Activated naive CD4-positive, alpha-beta T cell treated with anti-CD3 and anti-CD28 coated beads, Interleukin-2, amount 50 U/mL, for 72 hours (primary cell): ENCODE results near the gene VOPP1. TPM values are rescaled to one million over a fixed set of nuclear protein-coding genes. Genes with fewer than 3 reads are reported as not detected.

Experiments
- ATAC-seq, 2 donors: fragments of 150-1000 bp; cut with Tn5 transposase; 2 replicates each; pipeline ENCODE4 v1.10.0; 2021; ENCODE audit warnings: mild to moderate bottlenecking in 2 of 2, moderate library complexity in 2 of 2
- DNase-seq, 2 donors: peaks; one replicate each; pipeline ENCODE4 v3.0.0; 2021 to 2022; ENCODE audit warnings: low spot score in 2 of 2
- H3K27ac Mint-ChIP-seq, 2 donors: one replicate each; pipeline ENCODE4 v1.8.0; 2022; ENCODE audit warnings: mild to moderate bottlenecking in 2 of 2, mixed read lengths in 2 of 2
- H3K36me3 Mint-ChIP-seq, 2 donors: one replicate each; pipeline ENCODE4 v1.8.0; 2022; ENCODE audit warnings: mixed read lengths in 2 of 2
- H3K9me3 Mint-ChIP-seq, 2 donors: one replicate each; pipeline ENCODE4 v1.8.0; 2022; ENCODE audit warnings: mixed read lengths in 2 of 2
- total RNA-seq, 2 donors: library from RNA; stranded (reverse); gene quantifications; one replicate each; pipeline ENCODE4 v1.2.3, GENCODE V29; 2022

Gene VOPP1
- total RNA-seq, 2 donors from 2014 or later, result 52.0 to 124 TPM

DNA sequence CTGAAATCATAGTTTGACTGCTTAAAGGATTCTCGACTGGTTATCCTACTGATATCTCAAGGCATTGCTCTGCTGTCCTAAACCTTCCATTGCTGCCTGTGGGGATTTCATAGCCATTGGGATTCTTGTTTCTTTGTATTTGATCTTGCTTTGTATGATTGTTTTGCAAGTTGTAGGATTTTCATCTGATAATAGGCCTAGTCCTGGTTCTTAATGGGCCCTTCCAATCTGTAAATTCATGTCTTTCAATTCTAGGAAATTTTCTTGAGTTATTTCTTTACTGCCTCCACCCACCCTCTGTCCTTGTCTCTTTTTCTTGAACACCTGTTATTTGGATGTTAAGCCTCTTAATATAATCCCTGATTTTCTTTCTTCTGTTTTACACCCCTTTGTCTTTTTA lies 134.9 kb downstream of the VOPP1 start:
- no peak for ATAC-seq
- no peak for DNase-seq
- H3K9me3 Mint-ChIP-seq, result no peaks in the 10 kb centered on the region
- H3K27ac Mint-ChIP-seq, result peak overlapping the region in 1 of 2 donors; percentile 18
- no peaks in the 10 kb centered on the region for H3K36me3 Mint-ChIP-seq

DNA sequence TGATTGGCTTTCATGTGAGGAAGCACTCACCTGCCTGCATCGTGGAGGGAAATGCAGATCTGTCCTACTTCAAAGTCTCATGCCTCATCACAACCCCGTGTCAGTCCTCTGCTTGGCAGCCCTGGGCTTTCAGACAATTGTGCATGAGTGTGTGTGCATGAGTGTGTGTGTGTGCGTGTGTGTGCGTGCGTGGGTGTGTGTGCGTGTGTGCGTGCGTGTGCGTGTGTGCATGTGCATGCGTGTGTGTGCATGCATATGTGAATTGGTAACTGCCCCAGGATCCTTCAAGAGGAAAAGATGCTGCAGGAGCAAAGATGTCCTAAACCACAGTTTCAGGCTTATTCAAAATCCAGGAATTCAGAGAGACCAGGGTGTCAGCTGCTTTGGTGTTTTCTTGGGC lies 135.8 kb downstream of the VOPP1 start:
- no peak for ATAC-seq
- Mint-ChIP-seq H3K9me3 (no peaks in the 10 kb centered on the region), H3K36me3 (no peaks in the 10 kb centered on the region), H3K27ac (no peak overlapping the region)
- no peak for DNase-seq

DNA sequence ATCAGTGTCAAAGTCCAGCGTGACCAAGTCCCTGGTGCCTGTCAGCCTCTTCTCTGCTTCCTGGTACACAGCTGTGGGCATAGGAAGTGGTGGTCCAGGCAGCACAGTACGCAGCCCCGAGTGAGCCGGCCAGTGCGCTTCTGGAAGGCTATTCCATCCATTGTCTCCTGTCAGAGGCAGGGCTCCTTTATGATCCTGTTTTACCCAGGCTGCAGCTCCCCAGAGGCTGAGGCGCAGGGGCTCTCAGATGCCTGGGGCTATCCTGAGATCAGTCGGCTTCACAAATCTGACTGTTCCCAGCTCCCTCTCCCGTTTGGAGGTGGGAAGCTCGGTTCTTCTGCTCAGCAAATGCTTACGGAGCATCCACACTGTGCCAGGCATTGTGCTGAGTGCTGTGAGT lies 136.8 kb downstream of the VOPP1 start:
- ATAC-seq (no peak), DNase-seq (no peak)
- H3K36me3 Mint-ChIP-seq, result no peaks in the 10 kb centered on the region
- no peaks in the 10 kb centered on the region for H3K9me3 Mint-ChIP-seq
- H3K27ac Mint-ChIP-seq, result no peak overlapping the region

DNA sequence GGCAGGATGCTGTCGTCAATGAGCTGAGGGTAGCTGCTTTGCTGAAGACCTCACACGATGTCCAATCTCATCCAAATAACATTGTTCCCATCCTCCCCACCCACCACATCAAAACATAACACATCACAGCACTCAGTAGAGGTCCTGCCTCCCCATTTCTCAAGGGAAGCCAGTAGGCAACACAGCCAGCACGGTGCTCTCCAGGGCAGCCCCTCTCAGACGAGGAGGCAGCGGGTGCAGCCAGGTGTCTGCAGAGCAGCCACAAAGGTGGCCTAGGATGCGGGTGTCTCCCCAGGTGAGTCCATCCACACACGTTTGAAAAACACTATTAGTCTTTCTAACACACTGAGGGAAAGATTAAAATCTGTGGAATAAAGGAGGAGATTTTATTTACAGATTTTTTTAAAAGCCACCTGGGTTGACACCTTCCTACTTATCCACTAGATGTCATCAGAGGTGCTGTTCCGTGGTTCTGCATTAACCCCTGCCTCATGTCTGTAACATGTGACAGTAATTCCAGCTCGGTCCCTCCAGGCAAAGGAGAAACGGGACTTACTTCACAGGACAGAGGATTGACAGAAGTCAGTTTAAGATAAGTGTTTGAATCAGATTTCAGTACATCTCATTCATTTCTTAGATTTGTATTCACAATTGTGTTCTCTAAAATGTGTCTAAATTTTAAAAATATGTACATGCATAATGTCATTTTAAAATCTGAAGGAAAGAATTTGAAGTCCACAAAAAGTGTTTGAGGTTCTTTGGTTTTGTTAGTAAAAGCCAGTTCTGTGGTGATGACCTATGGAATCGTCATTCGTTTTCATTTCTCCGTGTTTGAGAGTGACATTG lies 139.1 kb downstream of the VOPP1 start:
- Mint-ChIP-seq H3K27ac (peak overlapping the region in 1 of 2 donors; percentile 81), H3K36me3 (no peaks in the 10 kb centered on the region), H3K9me3 (no peaks in the 10 kb centered on the region)
- ATAC-seq (peak; percentile 62 to 68), DNase-seq (no peak)

DNA sequence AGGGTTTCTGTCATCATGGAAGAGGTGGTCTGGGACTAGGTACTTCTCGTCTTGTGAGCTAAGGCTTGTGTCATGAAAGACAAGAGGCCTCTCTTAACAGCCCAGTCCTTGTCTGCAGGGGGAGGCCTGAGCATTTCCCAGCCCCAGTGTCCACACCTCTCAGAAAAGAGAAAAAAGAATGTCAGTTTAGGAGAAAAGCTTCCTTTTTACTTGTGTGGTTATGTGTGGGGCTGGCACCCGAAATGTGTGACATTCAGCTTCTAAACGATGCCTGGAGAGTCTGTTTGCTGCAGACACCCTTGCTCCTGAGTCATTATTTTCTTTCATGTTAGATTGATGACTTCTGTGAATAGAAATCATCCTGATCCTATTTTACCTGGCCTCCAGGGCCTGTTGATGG lies 139.8 kb downstream of the VOPP1 start:
- Mint-ChIP-seq H3K27ac (no peak overlapping the region), H3K36me3 (peaks cover 0 to 2% of the 10 kb centered on the region in 2 donors), H3K9me3 (no peaks in the 10 kb centered on the region)
- peak in 1 of 2 donors; percentile 36 for ATAC-seq
- no peak for DNase-seq

DNA sequence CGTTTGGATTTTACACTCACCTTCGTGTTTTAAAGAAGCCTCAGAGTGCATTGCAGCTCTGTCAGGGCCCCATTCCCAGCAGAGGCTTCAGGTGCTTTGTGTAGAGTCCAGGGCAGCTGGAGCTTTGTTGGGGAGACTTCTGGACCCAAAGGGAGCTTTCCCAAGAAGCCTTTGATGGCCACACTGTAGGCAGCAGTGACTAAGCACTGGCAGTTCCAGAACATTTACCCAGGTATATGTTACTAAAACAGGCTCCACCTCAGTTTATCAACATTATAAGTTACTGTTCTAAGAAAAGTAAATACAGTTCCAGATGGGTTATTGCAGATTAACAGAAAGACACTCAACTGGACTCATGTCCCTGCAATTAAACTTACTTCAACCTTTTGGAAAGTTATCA lies 140.4 kb downstream of the VOPP1 start:
- Mint-ChIP-seq H3K36me3 (peaks cover 0 to 6% of the 10 kb centered on the region in 2 donors), H3K9me3 (no peaks in the 10 kb centered on the region), H3K27ac (no peak overlapping the region)
- ATAC-seq (no peak), DNase-seq (no peak)

DNA sequence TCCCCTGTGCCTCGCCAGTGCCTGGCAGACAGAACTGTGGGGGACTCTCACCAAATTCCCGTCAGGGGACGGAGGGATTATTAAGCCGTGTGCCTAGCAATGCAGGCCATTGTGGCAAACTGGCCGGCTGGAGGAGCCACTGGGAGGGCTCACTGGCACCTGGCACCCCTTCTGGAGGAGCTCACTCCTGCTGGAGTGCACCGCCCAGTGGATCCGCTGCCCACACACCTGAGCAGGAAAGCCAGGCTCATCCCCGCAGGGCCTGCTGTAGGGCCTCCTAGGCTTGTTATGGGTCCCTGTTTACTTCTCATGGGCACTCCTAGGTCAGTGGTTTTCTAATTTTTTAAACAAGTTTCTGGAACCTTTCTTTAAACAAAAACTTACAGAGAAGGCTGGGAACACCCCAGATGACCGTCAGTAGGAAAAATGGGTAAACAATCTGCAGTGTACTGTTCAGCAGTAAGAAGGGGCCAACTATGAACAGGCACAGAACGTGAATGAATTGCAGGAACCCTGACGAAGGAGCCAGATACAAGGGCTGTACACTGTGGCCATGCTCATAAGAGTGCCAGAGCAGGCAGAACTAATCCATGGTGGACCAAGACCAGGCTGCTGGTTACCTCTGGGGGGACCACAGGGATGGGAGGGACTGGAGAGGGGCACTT lies 142.3 kb downstream of the VOPP1 start:
- no peaks in the 10 kb centered on the region for H3K9me3 Mint-ChIP-seq
- DNase-seq (no peak), ATAC-seq (no peak)
- no peak overlapping the region for H3K27ac Mint-ChIP-seq
- peaks cover 9 to 18% of the 10 kb centered on the region in 2 donors for H3K36me3 Mint-ChIP-seq

DNA sequence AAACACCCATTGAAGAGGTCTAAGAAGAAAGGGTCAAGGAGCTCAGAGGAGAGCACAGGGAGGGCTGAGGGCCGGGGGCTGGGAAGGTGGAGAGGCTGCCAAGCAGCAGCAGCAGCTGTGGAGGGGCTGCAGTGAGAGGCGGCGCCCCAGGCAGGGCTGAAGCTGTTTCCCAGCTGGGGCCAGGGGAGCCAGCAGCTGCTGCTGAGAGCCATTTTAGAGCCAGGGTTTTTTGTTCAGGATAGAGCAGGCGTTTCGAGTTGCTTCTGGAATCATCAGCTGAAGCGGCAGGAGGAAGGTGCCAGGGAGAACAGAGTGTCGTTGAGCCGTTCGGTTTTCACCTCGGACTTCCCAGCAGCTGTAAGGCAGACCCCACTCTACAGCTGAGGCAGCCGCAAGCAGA lies 144.5 kb downstream of the VOPP1 start:
- peak overlapping the region; percentile 83 to 88 for H3K27ac Mint-ChIP-seq
- no peaks in the 10 kb centered on the region for H3K9me3 Mint-ChIP-seq
- no peak for DNase-seq
- peak in 1 of 2 donors; percentile 27 for ATAC-seq
- H3K36me3 Mint-ChIP-seq, result peaks cover 9 to 18% of the 10 kb centered on the region in 2 donors

DNA sequence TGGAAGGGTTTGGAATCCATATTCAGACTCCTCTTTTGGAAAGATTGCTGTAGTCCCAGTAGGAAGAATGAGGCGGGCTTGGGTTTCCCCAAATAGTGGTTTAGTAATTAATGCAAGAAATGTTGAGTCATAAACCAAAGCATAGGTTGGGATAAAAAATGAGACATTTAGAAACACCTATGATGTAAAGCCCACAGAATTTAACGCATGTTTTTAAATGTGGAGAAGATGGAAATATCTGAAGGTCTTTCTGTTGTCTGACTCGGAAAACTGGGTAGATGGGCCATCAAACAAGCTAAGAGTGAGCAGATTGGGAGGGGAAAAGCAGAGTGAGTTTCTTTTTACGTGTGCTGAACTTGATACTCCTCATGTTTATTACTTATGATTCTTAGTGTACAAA lies 145.0 kb downstream of the VOPP1 start:
- Mint-ChIP-seq H3K36me3 (peaks cover 9 to 18% of the 10 kb centered on the region in 2 donors), H3K9me3 (no peaks in the 10 kb centered on the region), H3K27ac (peak overlapping the region; percentile 83 to 88)
- no peak for DNase-seq
- peak; percentile 72 to 81 for ATAC-seq

DNA sequence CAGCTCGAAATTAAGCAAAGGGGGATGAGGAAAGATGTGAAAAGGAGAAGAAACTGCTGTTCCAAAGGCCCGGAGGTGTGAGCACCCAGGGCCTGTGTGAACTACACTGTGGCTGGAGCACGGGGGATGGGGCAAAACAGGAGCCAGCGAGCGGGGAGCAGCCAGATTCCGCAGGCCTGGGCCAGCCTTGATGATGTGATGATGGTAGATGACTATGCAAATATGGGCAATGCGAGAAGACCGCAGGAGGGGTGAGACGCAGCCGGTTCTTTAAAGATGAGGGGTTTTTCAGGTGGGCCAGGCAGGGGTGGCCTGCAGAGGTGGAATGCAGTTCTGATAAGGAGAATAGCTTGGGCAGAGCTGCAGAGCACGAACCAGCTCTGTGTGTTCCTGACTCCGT lies 145.6 kb downstream of the VOPP1 start:
- peak in 1 of 2 donors; percentile 14 for ATAC-seq
- no peaks in the 10 kb centered on the region for H3K9me3 Mint-ChIP-seq
- H3K27ac Mint-ChIP-seq, result peak overlapping the region; percentile 39 to 88

DNA sequence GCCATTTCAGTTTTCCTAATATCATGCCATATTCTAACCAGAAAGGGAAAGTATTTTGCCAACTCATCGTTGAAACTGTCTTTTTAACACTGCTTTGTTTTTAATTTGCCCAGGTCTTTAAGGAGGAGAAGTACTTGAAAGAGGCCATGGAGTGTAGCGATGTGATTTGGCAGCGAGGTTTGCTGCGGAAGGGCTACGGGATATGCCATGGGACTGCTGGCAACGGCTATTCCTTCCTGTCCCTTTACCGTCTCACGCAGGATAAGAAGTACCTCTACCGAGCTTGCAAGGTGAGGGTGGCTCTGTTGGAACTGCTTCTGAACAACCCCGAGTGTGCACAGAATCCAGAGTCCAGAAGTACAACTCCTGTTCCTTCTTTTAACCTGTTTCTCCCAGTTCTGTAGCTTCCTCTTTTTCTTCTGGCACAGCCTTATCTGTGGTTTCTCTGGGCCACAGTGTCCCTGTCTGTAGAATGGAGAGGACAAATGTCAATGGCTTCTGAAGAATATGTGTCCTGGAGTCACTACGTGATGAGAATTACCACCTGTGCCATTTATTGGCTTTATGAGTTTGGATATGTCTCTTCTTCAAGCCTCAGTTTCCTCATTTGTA lies 147.1 kb downstream of the VOPP1 start:
- H3K27ac Mint-ChIP-seq, result no peak overlapping the region
- DNase-seq (no peak), ATAC-seq (no peak)
- H3K9me3 Mint-ChIP-seq, result no peaks in the 10 kb centered on the region
- H3K36me3 Mint-ChIP-seq, result peaks cover 9 to 18% of the 10 kb centered on the region in 2 donors

More for the DNA sequence above, 145.6 kb downstream of the VOPP1 start:
- H3K36me3 Mint-ChIP-seq, result peaks cover 9 to 18% of the 10 kb centered on the region in 2 donors
- DNase-seq, result no peak

DNA sequence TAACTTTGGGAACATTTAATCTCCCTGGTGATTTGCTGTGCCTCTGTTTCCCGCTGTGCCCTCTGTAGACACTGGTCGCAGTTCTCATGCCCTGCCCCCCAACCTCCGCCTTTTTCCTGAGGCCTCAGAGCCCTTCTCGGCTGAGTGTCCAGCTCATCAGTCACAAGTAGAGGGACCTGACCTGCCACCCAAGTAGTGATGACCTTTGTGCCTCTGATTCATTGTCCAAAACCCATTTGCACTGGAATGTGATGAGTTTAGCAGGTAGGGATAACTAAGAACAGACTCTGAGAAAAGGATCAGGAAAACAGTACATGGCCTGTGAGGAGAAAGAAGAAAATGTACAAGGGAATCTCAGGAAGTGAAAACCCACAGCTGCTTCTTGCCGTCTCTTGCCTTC lies 148.4 kb downstream of the VOPP1 start:
- Mint-ChIP-seq H3K36me3 (peaks cover 9 to 18% of the 10 kb centered on the region in 2 donors), H3K9me3 (no peaks in the 10 kb centered on the region), H3K27ac (no peak overlapping the region)
- no peak for DNase-seq
- ATAC-seq, result no peak

DNA sequence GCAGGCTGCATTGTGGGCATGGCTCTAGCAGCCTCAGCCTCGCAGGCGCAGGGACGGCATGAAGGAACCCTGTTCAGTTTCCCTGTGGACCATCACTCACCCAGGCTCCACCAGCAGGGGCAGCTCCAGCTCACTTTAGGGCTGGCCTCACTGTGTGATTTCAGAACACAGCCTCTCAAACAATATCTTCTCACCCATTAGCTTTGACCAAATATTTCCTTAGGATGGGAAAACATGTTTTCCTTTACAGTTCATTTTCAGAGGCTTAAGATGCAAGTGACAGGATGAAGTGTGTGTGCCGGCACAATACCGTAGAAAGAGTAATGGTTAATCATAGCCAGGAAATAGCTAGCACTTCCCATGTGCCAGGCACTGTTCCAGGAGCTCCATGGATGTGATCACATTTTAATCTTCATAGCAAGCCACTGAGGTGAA lies 149.0 kb downstream of the VOPP1 start:
- Mint-ChIP-seq H3K36me3 (peaks cover 9 to 18% of the 10 kb centered on the region in 2 donors), H3K27ac (no peak overlapping the region), H3K9me3 (no peaks in the 10 kb centered on the region)
- no peak for ATAC-seq
- no peak for DNase-seq

Other genes starting within 250 kb of the VOPP1 start
- 10 to 100 TPM in 1 of 2 donors, 1 to 10 TPM in 1; 5.4 to 11.7 TPM for gene LANCL2, start 207.2 kb downstream of the VOPP1 start, total RNA-seq